ENCODE measurements around the gene RNF208.

The RNF208 gene

DNA sequence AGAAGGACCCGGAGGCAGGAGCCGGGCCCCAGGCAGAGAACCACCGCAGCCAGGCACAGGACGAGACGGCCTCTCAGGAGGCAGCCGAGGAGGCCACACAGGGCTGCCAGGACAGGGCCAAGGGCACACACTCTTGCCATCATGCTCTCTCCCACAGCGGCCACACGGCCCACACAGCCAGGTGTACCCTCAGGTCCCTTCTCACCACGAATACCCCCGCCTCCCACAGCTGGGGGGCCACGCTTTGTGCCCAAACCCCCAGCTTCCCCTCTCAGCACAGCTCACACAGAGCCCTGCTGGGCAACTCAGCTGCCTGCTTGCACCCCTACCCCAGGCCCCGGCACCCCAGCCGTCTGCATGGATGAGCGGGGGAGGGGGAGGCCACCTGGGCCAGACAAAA, 28.3 kb downstream of the RNF208 start:
- in situ Hi-C loops (cut with MboI; ENCODE audit: low sequenced_read_pairs) = no loop called here

DNA sequence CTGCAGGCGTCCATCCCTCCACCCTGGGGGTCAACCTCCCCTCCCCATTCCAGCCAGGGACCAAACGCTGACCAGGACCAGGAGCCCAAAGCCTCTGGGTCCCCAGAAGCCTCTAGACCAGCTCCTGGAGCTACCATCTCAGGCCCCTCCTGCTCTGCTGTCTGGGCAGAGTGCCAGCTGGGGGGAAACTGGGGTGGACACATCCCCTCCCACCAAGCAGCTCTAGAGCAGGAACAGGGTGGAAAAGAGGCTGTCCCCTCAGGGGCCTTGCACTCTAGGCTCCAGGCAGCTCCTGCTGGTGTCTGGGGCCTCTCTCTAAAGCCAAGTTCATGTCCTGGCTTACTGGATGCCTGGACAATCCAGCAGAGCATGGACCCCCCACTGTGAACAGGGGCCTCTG, 29.2 kb downstream of the RNF208 start:
- in situ Hi-C loops (cut with MboI; ENCODE audit: low sequenced_read_pairs) = no loop called here

DNA sequence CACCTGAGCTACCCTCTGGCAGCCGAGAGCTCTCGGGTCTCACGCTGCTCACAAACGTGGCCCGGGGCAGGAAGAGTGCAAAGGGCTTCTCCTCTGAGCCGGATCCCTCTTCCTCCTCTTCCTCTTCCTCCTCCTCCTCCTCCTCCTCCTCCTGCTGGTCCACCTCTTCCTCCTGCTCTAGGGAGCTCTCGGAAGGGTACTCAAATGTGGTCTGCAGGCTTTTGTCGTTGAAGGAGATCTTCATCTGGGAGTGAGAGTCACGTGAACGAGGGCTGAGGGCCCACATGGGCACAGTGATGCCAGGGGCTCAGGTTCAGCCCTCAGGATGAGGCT, 29.6 kb downstream of the RNF208 start:
- in situ Hi-C loops (cut with MboI; ENCODE audit: low sequenced_read_pairs) = no loop called here

DNA sequence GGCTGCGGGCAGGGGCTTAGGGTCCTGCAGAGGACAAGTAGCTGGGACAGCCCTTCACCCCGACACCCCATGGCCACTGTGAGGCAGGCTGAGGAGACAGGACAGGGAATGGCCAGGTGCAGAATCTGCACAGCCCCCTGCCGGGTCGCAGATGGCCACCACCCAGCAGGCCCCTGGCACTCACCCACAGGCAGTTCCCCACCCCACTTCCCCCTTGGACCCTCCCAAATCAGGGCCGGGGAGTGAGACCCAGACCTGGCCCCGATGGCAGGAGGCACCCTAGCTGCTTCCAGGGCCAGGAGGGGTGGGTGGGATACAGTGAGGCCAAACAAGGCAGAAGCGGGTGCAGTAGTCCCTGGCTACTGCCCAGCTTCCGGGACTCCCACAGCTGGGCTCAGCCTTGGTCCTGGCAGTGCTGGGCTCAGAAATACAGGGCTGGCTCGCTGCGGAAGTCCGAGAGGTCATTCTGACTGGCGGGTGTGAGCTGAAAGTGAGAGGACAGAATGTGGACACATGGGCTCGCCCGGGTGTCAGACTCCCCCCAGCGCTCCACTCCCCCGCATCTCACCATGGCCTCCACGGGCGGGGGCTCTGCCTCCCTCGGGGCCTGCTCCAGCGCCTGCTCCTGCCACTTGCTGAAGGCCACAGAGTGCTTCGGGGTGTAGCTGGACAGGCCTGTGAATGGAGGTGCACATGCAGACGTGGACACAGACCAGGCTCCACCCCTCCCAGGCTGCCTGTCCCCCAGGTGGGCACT, 30.2 kb downstream of the RNF208 start:
- in situ Hi-C loops (cut with MboI; ENCODE audit: low sequenced_read_pairs) = no loop called here

DNA sequence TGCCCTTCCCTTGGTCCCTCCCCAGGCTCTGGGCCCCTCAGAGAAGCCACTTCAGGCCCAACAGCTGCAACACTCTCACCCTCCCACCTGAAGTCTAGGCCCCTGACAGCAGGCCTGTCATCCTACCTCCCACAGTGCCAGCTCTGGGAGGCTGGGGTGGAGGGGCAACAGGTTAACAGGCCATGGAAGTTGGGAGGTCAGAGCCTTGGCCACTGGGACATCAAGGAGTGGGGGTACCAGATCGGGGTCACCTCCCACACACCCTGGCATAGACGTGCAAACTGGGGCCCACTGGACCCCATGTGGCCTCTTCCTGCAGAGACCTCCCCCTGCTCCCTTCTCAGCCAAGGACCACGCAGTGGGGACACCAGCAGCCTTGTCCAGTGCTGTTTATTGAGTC, 30.8 kb downstream of the RNF208 start:
- in situ Hi-C loops (cut with MboI; ENCODE audit: low sequenced_read_pairs) = no loop called here

DNA sequence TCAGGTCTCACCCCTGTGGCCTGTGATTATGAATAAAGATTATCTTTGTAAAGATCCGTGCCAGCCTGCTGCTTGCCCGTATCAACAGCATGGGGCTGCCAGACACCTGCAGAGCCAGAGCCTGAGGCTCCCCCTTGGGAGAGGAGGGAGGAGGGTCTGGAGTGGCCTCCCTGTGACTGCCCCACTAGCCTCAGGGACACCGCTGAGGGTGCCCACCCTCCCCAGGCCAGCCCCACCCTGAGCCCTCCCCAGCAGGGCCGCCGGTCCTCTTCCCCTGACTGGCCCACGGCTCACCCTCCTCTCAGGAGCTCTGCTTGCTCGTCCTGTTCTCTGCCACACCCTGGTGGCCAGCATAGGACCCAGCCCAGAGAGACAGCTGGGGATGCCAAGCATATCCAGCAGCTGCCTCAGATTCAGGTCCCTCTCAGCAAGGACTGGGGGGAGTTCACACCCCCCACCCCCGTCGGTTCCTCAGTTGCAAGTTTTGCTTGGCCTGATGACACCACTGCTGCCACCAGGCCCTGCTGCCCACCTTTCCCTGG, 31.7 kb downstream of the RNF208 start:
- in situ Hi-C loops (cut with MboI; ENCODE audit: low sequenced_read_pairs) = no loop called here

DNA sequence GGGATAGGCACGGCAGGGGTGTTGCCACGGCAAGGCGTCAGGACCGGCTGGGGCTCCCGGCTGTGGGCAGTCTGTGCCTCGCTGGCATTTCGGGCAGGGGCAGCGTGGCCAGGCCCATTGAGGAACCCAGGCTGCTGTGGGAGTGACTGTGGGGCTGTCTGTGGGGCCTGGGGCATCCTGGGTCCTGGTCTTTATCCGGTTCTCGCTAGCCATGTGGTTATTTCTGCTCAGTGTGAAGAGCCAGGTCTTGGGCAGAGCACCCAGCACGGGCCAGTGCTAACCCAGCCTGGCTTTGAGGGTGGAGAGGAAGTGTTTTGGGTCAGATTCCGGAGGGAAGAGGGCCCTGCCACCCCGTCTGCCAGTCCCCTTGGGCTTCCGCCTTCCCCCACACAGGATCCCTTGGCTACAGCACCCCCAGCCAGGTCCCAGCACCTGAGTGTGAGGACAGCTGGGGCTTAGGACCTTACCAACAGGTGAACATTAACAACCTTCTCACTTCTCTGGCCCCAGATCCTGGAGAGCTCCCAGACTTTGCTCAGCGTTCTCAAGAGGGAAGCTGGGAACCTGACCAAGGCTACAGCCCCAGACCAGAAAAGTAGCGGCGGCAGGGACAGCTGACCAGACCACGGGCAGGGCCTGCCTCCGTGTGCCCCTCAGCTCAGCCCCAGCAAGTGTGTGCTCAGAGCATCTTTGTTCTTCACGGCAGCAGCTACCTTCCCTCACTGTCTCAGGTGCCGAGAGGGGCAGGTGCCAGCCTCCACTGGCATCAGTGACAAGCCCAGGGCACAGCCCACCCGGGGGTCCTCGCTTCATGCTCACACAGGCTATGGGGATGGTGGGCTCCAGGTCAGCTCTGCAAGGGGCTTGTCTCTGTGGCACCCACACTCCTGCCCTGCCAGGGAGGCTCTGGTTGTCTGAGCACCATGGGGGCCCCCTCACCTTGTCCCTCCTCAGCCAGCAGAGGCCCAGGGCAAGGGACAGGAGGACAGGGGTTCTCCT, 32.4 kb downstream of the RNF208 start:
- in situ Hi-C loops (cut with MboI; ENCODE audit: low sequenced_read_pairs) = no loop called here

DNA sequence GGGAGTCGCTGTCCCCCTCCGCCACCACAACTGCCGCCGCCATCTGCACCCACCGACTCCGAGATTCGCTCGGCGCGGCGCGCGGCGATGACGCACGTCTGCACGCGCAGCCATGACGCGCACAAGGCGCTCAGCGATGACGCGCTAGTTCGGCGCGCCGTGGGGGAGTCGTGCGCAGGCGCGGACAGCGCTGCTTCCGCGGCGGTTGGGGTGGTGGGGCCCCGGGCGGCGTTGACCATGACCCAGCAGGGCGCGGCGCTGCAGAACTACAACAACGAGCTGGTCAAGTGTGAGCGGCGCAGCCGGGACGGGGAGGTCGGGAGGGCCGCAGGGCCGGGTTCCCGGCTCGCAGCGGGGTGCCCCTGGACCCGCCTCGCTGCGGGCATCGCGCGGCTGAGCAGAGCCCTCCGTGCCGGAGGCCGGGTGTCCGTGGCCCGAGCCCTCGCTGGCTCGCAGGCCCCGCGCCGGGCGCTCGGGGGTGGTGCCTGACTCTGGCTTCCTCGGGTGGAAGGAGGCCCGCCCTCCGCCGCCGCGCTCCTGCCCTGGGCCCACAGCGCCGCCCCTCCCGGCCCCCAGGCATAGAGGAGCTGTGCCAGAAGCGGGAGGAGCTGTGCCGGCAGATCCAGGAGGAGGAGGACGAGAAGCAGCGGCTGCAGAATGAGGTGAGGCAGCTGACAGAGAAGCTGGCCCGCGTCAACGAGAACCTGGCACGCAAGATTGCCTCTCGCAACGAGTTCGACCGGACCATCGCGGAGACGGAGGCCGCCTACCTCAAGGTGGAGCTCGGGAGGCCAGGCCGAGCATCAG, 33.3 kb downstream of the RNF208 start, which contains the start of the genes ANAPC2 and SSNA1:
Gene ANAPC2, minus strand, starts transcription at position 71 of the 807 bp plus-strand sequence. Its CDS starts 28 bp downstream, at position 43.
Gene SSNA1, plus strand, starts transcription at position 187 of the 807 bp plus-strand sequence. Its CDS starts 51 bp downstream, at position 238.
- in situ Hi-C loops (cut with MboI; ENCODE audit: low sequenced_read_pairs) = no loop called here

DNA sequence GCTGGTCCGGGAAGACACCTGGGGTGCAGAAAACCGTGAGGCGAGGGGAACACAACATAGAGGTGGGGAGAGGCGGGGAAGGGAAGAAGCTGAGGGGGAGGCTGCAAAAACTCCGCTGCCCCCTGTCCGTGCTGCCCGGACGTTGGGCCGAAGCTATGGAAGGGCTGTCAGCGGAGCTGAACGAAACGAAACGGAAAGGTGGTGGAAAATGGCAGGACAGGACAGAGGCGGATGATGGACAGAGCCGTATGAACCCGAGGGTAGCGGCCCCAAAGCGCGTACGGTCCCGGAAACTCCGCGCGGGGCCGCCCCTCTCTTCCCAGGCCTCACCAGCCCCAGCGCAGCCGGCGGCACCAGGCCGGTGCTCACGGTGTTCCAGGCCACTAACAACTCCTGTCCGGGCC, 34.0 kb downstream of the RNF208 start:
- in situ Hi-C loops (cut with MboI; ENCODE audit: low sequenced_read_pairs) = no loop called here

DNA sequence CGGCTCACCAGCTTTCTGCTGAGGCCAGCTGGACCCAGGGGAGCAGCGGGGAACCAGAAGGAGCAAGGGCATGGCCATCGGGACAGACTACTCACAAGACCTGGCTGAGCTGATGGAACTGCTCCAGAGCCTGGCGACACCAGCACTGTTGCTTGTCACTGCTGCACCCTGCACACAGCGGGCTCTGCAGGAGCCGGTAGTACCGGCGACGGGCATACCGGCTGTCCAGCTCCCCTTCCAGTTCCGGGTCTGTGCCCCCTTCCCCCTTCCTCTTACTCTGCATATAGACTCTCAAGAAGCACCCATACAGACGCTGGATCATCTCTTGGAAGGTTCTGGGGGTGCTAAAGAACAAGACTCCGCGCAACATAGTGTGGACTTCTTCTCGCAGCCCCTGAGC, 34.7 kb downstream of the RNF208 start:
- in situ Hi-C loops (cut with MboI; ENCODE audit: low sequenced_read_pairs) = no loop called here

DNA sequence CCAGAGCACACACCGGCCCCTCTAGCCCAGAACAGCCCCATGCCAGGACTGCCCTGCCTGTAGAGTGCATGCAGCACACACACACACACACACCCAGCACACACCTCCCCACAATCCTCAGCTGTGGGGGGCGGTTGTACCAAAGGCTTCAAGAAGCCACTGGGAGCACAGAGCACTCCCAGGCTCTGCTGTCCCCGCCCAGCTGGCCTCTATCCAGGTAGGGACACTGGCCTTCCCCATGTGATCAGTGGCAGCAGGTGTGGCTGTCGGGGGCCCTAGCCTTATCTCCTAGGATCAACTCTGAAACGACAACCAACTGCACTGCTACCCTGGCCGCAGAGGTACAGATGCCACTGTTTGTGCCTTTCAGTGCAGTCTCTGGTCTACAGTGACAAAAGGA, 35.7 kb downstream of the RNF208 start:
- in situ Hi-C loops (cut with MboI; ENCODE audit: low sequenced_read_pairs) = no loop called here

DNA sequence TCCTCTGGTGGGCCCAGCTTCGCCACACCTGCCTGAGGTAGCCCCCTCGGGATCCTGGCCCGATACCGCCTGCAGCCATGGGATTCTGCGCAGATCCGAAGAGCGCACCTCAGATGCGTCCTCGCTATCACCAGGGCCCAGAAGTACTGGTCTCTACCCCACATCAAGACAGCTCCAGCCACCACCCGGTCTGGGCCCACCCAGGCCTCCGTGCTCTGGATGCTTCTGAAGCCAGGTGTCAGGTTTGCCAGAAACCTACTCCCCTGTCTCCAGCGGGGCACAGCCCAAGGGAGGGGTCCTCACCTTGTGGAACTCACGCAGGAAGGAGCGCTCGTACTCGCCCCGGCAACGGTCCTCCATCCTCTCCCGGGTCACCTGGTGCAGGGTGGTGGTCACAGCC, 36.1 kb downstream of the RNF208 start:
- in situ Hi-C loops (cut with MboI; ENCODE audit: low sequenced_read_pairs) = no loop called here

DNA sequence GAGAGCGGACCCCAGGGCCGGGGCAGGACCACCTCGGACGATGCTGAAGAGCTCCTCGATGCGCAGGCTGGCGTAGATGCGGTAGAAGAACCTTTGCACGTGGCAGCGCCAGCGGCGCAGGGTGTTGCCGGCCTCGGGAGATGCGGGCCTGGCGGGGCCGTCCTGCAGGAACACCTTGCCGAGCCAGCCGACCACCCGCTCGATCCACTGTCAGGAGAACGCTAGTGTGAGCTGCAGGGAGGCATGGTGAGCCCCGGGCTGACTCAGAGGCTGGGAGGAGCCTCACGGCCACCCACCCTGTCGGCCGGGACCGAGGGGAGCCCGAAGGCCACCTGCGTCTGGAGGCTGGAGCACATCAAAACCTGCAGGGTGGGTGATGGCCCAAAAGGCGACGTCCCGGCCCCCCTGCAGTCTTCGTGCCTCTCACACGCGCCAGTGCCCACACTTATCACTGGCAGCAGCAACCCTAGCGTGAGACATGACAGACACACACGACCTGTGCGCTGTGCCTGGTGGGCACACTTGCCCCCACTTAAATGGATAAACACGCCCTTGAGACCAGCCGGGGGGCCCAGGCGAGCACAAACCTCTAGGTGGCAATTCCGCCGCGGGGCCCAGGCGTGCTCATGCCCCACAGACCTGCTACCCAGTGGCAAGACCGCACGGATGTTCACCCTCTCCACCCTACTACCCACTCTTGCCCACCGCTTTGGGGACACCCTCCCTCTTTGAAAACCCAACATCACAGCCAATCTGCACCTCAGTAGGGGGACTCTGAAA, 37.0 kb downstream of the RNF208 start:
- in situ Hi-C loops (cut with MboI; ENCODE audit: low sequenced_read_pairs) = no loop called here

DNA sequence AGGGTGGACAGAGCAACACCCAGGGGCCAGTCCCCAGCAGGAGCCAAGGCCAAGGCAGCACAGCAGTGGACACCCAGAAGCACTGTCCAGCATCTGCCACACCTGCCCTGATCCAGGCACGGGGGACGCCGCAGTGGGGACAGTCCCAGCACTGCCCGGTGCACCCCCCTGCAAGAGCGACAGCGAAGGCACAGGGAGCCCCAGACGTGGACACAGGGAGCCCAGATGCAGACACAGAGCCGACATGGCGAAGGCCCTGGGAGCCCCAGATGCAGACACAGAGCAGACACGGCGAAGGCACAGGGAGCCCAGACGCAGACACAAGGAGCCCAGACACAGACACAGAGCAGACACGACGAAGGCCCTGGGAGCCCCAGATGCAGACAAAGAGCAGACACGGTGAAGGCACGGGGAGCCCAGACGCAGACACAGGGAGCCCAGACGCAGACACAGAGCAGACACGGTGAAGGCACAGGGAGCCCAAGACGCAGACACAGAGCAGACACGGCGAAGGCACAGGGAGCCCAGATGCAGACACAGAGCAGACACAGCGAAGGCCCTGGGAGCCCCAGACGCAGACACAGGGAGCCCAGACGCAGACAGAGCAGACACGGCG, 38.0 kb downstream of the RNF208 start:
- in situ Hi-C loops (cut with MboI; ENCODE audit: low sequenced_read_pairs) = no loop called here

DNA sequence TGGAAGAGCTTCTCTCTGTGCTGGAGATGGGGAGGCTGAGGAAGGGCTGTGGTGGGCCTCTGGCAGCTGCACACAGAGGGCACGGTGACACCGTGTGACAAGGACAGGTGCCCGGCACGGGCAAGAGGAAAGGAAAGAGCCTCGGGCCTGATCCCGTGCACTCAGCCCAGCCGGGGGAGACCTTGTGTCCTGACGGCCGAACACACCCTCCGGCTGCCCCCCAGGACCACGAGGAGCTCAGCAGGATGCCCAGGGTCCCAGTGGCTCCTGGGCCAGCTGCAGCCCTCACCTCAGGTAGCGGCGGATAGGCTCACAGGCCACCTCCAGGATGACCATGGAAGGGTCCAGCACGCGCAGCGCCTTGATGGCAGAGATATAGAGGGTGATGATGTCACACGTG, 39.2 kb downstream of the RNF208 start:
- in situ Hi-C loops (cut with MboI; ENCODE audit: low sequenced_read_pairs) = no loop called here

DNA sequence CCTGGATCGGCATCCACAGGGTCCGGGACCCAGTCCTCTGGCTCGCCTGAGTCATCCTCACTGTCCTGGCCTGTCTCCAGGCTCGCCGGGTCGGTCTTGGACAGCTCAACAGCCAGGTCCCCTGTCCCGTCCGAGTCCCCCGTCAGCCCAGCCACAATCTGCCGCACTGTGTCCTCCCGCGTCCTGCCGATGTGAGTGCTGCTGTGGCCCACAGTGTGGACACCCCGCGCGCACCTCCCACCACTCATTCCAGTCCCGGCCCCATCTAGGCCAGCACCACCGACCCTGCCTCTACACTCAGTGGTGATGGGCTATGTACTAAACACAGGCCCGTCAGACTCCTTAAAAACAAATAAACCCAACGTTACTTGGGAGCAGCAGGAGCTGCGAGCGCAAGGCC, 40.4 kb downstream of the RNF208 start:
- in situ Hi-C loops (cut with MboI; ENCODE audit: low sequenced_read_pairs) = no loop called here

DNA sequence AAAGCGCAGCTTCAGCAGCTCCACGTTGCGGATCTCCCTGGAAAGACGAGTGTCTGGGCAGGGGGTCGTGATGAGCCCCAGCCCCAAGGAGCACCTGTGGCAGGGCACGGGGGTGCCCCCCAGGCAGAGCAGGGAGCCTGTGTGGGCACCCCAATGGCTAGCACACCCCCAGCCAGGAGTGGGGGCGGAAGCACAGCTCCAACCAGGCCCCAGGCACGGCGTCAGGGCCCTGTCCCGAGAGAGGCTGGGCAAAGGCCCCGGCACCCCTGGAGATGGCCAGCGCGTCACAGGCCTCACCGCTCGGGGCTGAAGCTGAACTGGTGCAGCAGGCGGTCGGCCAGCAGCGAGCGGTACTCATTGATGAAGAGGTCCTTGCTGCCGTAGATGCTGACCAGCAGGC, 41.5 kb downstream of the RNF208 start:
- in situ Hi-C loops (cut with MboI; ENCODE audit: low sequenced_read_pairs) = no loop called here

DNA sequence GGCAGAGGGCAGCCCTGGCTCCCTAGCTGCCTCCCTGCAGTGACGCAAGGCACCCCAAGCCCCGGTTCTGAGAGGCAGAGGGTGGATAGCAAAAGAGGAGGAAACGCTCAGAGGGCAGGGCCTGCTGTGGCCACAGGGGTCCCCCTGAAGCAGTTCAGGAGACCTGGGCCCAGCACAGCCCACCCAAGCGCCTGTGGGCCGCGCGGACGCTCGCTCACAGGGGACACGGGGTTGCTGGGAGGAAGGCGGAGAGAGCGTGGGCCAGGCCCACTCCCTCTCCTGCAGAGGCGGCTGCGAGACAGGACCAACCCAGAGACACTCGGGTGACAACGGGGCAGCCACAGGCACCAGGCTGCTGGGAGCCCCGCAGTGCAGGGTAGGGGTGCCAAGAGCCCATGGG, 42.3 kb downstream of the RNF208 start:
- in situ Hi-C loops (cut with MboI; ENCODE audit: low sequenced_read_pairs) = no loop called here

DNA sequence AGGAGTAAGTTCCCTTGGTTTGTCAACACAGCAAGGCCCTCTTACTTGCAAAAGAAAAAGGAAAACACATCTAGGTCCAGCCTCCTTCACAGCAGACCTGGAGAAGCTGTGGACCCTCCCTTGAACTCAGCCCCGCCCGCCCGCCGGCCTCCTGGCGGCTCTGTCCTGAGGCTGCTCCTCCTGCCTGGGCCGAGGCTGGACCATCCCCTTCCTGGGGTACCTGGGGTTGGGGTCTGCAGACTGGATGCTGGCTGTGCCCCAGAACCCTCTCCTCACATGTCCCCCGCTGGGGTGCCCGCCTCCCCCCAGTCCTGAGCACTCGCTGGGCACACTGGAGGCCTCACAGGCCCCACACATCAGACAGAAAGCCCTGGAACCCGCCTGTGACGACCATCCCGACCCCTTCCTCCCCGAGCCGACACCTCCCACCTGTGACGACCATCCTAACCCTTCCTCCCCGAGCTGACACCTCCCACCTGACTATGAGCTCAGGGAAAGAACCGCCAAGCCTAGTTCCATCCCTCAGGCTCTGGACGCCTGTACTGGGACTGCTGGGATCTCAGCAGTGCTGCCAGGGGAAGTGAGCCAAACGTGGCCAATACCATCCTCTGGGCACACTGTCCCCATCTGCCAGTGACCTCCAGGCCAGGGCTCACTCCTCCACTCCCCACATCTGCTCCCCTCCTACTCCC, 43.0 kb downstream of the RNF208 start:
- in situ Hi-C loops (cut with MboI; ENCODE audit: low sequenced_read_pairs) = no loop called here
